TTC549 (cell line): ENCODE measurements around the gene RNF208.

Experiments
- FAIRE-seq: peaks from 2 replicates; lab custom pipeline; 2012; peaks lifted over from hg19 to GRCh38; lab: Jason Lieb, UNC

RNF208 gene

DNA sequence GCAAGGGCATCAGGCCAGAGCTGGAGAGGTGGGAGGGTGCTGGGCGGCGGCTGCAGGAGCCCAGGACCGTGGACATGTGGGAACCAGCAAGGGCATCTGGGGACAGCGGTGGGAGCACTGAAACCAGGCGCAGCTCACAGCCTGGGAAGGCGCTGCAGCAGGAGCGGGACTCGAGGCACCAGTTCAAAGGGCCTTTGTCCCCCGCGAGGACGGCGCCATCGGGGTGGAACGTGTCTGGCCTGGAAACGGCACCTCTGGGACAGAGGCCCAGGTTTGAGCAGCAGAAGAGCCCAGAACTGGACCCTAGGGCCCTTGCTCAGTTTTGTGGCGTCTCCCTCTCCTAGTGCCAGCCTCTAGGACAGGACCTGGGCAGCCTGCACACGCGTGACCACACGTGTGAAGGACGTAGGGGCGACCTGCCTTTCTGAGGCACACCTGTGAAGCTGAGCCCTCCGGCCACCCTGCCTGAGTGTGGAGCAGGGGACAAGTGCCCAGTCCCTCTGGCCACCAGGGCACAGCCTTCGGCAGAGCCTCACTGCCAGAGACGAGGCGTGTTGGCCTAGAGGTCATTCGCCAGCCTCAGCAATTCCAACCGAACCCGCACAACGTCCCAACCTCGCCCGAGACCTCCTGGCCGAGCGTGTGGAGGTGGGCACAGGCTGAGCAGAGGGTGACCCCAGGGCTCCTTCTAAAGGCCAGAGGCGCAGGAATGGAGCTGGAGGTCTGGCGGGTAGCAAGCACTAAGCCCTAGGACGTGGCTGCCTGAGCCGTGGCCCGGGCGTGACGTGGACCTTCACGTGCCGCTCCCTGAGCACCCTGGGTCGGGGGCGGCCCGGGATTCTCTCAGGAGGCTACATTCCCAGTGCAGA, 48.0 kb downstream of the RNF208 start:
- FAIRE-seq, result no peak

DNA sequence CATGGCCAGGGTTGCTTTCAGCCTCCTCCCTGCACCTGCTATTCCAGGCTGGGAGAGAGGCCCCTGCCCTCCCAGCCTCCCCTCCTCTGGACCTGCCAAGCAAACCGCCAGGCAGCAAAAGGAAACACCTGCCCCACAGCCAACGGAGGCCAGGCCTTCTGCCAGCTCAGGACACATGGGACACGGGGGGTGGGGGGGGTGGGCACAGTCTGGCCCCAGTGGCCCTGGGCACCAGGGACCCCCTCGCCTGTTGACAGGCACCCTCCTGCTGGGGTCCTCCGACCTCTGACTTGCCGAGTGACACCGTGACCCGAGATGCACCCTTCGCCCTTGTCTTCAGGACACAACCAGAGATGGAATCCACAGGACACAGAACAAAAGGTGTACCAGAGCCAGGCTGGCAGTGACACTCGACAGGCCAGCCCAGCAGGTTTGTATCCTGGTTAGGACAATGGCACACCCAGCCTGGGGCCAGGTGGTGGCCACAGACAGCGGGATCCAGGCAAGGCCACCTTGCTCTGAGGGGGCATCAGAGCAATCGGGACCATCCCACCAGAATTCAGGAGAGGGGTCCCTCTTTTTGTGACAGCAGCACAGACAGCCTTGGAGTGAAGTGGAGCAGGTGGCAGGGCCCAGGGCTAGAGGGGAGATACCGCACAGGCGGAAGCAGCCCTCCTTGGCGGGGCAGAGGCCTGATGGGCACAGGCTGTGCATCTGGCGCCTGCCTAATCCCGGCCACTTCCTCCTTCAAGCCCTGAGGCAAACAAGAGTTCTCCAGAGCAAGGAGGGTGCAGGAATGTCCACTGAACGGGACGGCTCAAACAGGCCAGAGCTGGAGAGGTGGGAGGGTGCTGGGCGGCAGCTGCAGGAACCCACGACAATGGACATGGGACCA, 48.9 kb downstream of the RNF208 start:
- no peak for FAIRE-seq

DNA sequence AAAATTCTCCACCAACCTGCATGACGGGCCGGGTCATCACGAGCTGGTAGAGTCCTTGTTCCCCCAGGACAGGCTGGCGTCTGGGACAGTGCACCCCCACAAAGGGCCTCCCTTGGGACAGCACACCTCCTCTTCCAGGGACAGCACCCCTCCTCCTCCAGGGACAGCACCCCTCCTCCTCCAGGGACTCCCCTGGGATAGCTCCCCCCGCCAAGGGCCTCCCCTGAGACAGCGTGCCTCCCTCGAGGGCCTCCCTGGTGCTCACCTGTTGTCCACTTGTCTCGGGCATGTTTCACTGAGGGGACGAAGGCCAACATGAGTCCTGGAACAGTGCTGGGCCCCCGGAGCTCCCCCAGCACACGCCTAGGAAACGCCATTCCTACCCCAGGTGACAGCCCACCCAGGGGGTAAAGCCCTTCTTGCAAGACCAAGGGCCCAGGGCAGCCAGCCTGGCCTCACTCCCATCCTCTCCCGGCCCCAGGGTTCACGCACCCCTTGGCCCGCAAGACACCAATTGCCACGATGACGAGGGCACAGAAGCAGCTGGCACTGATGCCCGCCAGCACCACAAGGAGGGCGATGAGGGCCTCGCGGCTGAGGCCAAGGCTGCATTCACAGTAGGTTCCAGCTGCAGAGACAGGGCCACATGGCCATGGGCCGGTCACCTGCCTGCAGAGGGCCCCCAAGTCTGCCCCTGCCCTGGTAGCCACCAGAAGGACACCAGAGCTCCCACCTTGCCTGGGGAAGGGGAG, 50.7 kb downstream of the RNF208 start:
- FAIRE-seq, result no peak

DNA sequence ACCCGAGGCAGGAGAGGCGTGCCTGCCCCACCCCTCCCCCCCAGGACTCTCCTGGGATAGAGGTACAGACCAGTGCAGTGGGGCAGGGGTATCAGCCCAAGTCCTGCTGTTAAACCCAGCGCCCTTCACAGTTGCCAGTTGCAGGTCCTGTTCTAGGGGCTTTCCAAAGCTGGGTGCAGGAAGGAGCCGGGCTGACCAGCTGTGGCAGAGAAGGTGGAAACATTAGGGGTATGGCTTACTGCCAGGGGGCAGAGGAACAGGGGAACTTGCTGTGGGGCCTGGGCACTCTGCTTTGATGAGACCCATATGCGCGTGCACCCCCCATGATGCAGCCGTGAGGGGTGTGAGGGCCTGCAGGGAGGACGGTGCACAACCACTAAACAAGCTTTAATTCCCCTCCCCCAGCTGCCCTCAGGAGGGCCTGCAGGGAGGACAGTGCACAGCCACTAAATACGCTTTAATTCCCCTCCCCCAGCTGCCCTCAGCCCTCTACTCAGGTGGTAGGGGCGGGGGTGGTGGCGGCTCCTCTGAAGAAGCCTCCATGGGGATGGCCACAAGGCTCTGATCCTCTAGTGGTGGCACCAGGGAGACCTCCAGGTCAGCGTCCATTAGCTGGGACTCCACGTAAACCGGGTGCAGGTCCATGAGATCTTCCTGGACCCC, 51.4 kb downstream of the RNF208 start:
- no peak for FAIRE-seq
